Right forelimb (tissue), 1 donor: ENCODE data around the gene HAX1.
"Not testable (repeated sequence)": the region's sequence is repeated elsewhere in the genome, so short reads cannot be mapped to it uniquely, and the experiment has no call there.

Source experiments
- DNase-seq: peaks from one replicate; pipeline ENCODE4 v3.0.0-alpha.2; 2018

HAX1 gene

GRCh38 chr1:154288661-154289060 lies 16.2 kb downstream of the HAX1 start:
- DNase-seq: no peak

- DNase-seq: no peak
Measured at GRCh38 chr1:154290921-154291320, 18.5 kb downstream of the HAX1 start.

GRCh38 chr1:154295408-154296235 lies 23.2 kb downstream of the HAX1 start:
- DNase-seq: no peak

- DNase-seq: no peak
Measured at GRCh38 chr1:154301582-154301981, 29.2 kb downstream of the HAX1 start.

- no peak for DNase-seq
Measured at GRCh38 chr1:154304664-154305337, 32.4 kb downstream of the HAX1 start.

- DNase-seq: no peak
Measured at GRCh38 chr1:154306151-154306550, 33.7 kb downstream of the HAX1 start.

GRCh38 chr1:154307670-154308270 lies 35.3 kb downstream of the HAX1 start:
- not testable (repeated sequence) for DNase-seq

GRCh38 chr1:154309136-154309535 lies 36.7 kb downstream of the HAX1 start:
- DNase-seq: not testable (repeated sequence)

- DNase-seq: not testable (repeated sequence)
Measured at GRCh38 chr1:154312229-154313065, 40.0 kb downstream of the HAX1 start.

GRCh38 chr1:154313066-154313356 lies 40.6 kb downstream of the HAX1 start:
- no peak for DNase-seq

- not testable (repeated sequence) for DNase-seq
Measured at GRCh38 chr1:154314226-154314625, 41.8 kb downstream of the HAX1 start.

GRCh38 chr1:154316704-154317103 lies 44.3 kb downstream of the HAX1 start:
- no peak for DNase-seq

- DNase-seq: no peak
Measured at GRCh38 chr1:154318386-154318785, 46.0 kb downstream of the HAX1 start.

GRCh38 chr1:154320882-154321608 lies 48.6 kb downstream of the HAX1 start, which contains the start of gene AQP10:
AQP10 (plus strand) TSS chr1:154321093; CDS start chr1:154321156, 63 bp downstream.
- no peak for DNase-seq

- DNase-seq: not testable (repeated sequence)
Measured at GRCh38 chr1:154321609-154321934, 49.1 kb downstream of the HAX1 start.

- no peak for DNase-seq
Measured at GRCh38 chr1:154323493-154323892, 51.1 kb downstream of the HAX1 start.

- no peak for DNase-seq
Measured at GRCh38 chr1:154324241-154324640, 51.8 kb downstream of the HAX1 start.

GRCh38 chr1:154324669-154325582 lies 52.5 kb downstream of the HAX1 start, which contains the start of gene ATP8B2:
ATP8B2 (plus strand) TSS chr1:154325525; CDS start chr1:154328142, 2,617 bp downstream.
- DNase-seq: peak; percentile 93
